ENCODE results near the gene ADCY2. TPM values are rescaled to one million over a fixed set of nuclear protein-coding genes. Genes with fewer than 3 reads are reported as not detected.

The ADCY2 gene
- polyA plus RNA-seq, 1 donor (not counting 4 experiments of a cell fraction or from before 2014, with no cell fraction given) = 0.13 TPM

DNA sequence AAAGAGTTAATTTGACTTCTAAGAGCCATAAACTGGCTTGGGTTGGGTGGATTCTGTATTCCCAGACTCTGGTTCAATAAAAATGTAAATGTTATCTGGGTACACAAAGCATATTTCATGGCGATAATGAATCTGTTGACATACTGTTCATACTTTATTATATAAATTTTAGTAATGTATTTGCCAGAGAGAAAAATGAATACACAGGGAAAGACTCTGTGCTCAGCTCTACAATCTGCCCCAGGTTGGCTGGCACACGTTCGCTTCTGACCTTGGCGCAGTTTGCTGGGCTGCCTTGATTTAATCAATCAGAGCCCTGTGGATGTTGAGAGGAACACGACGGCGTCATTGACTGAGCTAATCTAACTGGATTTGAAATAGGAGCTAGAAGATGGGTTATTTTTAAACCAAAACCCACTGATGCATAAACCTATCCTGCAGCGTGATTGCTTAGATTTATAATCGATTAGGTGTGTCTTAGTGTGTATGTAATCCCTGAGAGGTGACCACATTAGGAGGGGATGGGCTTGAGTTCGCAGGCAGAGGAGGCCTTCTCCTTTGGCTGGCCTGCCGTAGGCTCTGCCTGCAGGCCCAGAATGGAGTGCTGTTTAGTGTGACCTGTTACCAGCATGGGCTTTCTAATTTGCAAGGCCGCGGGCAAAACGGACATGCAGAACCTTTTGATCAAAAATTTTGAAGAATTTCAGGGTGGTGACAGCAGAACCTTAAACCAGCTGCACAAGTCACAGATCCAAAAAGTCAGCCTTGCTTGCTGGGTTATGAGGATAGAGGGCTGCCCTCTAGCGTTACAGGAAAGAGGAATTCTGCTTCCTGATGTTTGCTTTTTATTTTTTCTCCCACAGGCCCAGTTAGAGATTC lies 3.9 kb upstream of the ADCY2 start:
- H4K20me1 ChIP-seq (ENCODE audit: control insufficient read depth, extremely low read depth, insufficient read depth, low read length) = no peaks in the 10 kb centered on the region
- no peak overlapping the region for H3K27ac ChIP-seq (ENCODE audit: control insufficient read depth, insufficient read depth, low read length)
- H3K4me1 ChIP-seq (ENCODE audit: control insufficient read depth, extremely low read depth, insufficient read depth, low read length) = peaks cover 4% of the 10 kb centered on the region
- dilution Hi-C loops (cut with MboI; ENCODE audit: extremely low pct_ligation_motif_present, low sequenced_read_pairs) = no loop called here
- no peaks in the 10 kb centered on the region for H3K9me1 ChIP-seq (ENCODE audit: control insufficient read depth, extremely low read depth, insufficient read depth, low read length)
- H3K9me3 ChIP-seq (ENCODE audit: control insufficient read depth, low read depth, low read length) = no peaks in the 10 kb centered on the region
- no peaks in the 10 kb centered on the region for H3K36me3 ChIP-seq (ENCODE audit: control insufficient read depth in 2 of 2, extremely low read depth in 1 of 2, insufficient read depth in 2 of 2, low read length in 2 of 2)
- no peak overlapping the region for H3K4me3 ChIP-seq (ENCODE audit: control insufficient read depth in 2 of 3, extremely low read depth in 1 of 3, insufficient read depth in 2 of 3, low read depth in 1 of 3, low read length in 3 of 3)
- H2AFZ ChIP-seq (ENCODE audit: control insufficient read depth, low read length) = no peak overlapping the region
- no peak for DNase-seq (ENCODE audit: low read depth, low spot score)
- H3K4me2 ChIP-seq (ENCODE audit: control insufficient read depth, extremely low read depth, insufficient read depth, low read depth, low read length) = no peak overlapping the region
- TF ChIP-seq CTCF (optimal IDR thresholded peaks at IDR 0.05 in 1 of 3, IDR thresholded peaks at IDR 0.05 in 1 of 3, conservative IDR thresholded peaks at IDR 0.05 in 1 of 3; ENCODE audit: extremely low read depth in 1 of 3, insufficient read depth in 2 of 3, low read length in 3 of 3) (peak; percentile 60 to 84 (median 70)), EZH2 (IDR thresholded peaks at IDR 0.05; ENCODE audit: low read length) (no peak)
- no peak for FAIRE-seq
- H3K79me2 ChIP-seq (ENCODE audit: control insufficient read depth, insufficient read depth, low read length) = no peaks in the 10 kb centered on the region
- H3K27me3 ChIP-seq (ENCODE audit: control insufficient read depth, extremely low read depth, insufficient read depth, low read length) = peaks cover 27% of the 10 kb centered on the region
- no peak overlapping the region for H3K9ac ChIP-seq (ENCODE audit: control insufficient read depth, extremely low read depth, insufficient read depth, low read length)

GRCh38 chr5:7392693-7393024 lies 3.3 kb upstream of the ADCY2 start:
- no peak for DNase-seq (ENCODE audit: low read depth, low spot score)
- no peaks in the 10 kb centered on the region for H3K79me2 ChIP-seq (ENCODE audit: control insufficient read depth, insufficient read depth, low read length)
- H2AFZ ChIP-seq (ENCODE audit: control insufficient read depth, low read length) = no peak overlapping the region
- no peak for FAIRE-seq
- H4K20me1 ChIP-seq (ENCODE audit: control insufficient read depth, extremely low read depth, insufficient read depth, low read length) = no peaks in the 10 kb centered on the region
- H3K27me3 ChIP-seq (ENCODE audit: control insufficient read depth, extremely low read depth, insufficient read depth, low read length) = peaks cover 31% of the 10 kb centered on the region
- TF ChIP-seq CTCF (optimal IDR thresholded peaks at IDR 0.05 in 1 of 3, IDR thresholded peaks at IDR 0.05 in 1 of 3, conservative IDR thresholded peaks at IDR 0.05 in 1 of 3; ENCODE audit: extremely low read depth in 1 of 3, insufficient read depth in 2 of 3, low read length in 3 of 3) (no peak), EZH2 (IDR thresholded peaks at IDR 0.05; ENCODE audit: low read length) (no peak)
- H3K9me1 ChIP-seq (ENCODE audit: control insufficient read depth, extremely low read depth, insufficient read depth, low read length) = no peaks in the 10 kb centered on the region
- no peak overlapping the region for H3K27ac ChIP-seq (ENCODE audit: control insufficient read depth, insufficient read depth, low read length)
- no peak overlapping the region for H3K4me2 ChIP-seq (ENCODE audit: control insufficient read depth, extremely low read depth, insufficient read depth, low read depth, low read length)
- H3K36me3 ChIP-seq (ENCODE audit: control insufficient read depth in 2 of 2, extremely low read depth in 1 of 2, insufficient read depth in 2 of 2, low read length in 2 of 2) = no peaks in the 10 kb centered on the region
- peaks cover 4% of the 10 kb centered on the region for H3K4me1 ChIP-seq (ENCODE audit: control insufficient read depth, extremely low read depth, insufficient read depth, low read length)
- no peaks in the 10 kb centered on the region for H3K9me3 ChIP-seq (ENCODE audit: control insufficient read depth, low read depth, low read length)
- no peak overlapping the region for H3K9ac ChIP-seq (ENCODE audit: control insufficient read depth, extremely low read depth, insufficient read depth, low read length)
- H3K4me3 ChIP-seq (ENCODE audit: control insufficient read depth in 2 of 3, extremely low read depth in 1 of 3, insufficient read depth in 2 of 3, low read depth in 1 of 3, low read length in 3 of 3) = no peak overlapping the region
- dilution Hi-C loops (cut with MboI; ENCODE audit: extremely low pct_ligation_motif_present, low sequenced_read_pairs) = no loop called here

All from keratinocyte (primary cell).